T-cell (primary cell): ENCODE results near the gene ZNF827. TPM values are rescaled to one million over a fixed set of nuclear protein-coding genes. Genes with fewer than 3 reads are reported as not detected.

Experiments used
- ATAC-seq, 4 experiments: fragments of 200-7000 bp in 3 of 4; fragments of 150-1000 bp in 1 of 4; cut with Tn5 transposase; replicated peaks in 1 of 4; 1 replicate in 3 of 4; 2 replicates in 1 of 4; pipeline ENCODE4 v1.10.0; 2021; ENCODE audit warnings: moderate library complexity in 3 of 4, mild to moderate bottlenecking in 2 of 4, moderate number of reproducible peaks in 1 of 4
- CTCF ChIA-PET, 2 donors: fragments of 300-600 bp; sonication (Branson Sonifier 250); formaldehyde crosslinking; loops; one replicate each; lab custom pipeline; 2022; ENCODE audit warnings: antibody characterized with exemption in 2 of 2; lab: Charles Lee
- POLR2A ChIA-PET, 2 donors: fragments of 300-600 bp; sonication (Branson Sonifier 250); formaldehyde crosslinking; loops; one replicate each; lab custom pipeline; 2022; ENCODE audit warnings: antibody characterized with exemption in 2 of 2; lab: Charles Lee
- DNase-seq, 35 experiments: peaks; one replicate each; pipeline versions ENCODE4 v3.0.0 to v3.0.0-alpha.2; 2013 to 2023
- H3K27ac ChIP-seq: one replicate; pipeline ENCODE4 v1.5.1; 2013; ENCODE audit warnings: low read length
- H3K27me3 ChIP-seq, 2 experiments: replicated peaks in 1 of 2; 1 replicate in 1 of 2; 2 replicates in 1 of 2; pipeline versions ENCODE4 v1.6.1 to v1.7.0; 2013; ENCODE audit warnings: low read length in 1 of 2, mixed read lengths in 1 of 2; ENCODE audit not compliant: control insufficient read depth in 2 of 2, insufficient read depth in 2 of 2; ENCODE audit errors: extremely low read depth in 1 of 2
- H3K36me3 ChIP-seq, 2 donors: 1 replicate in 1 of 2; 2 replicates in 1 of 2; pipeline versions ENCODE4 v1.6.1 to v1.7.0; 2013; ENCODE audit warnings: low read length in 1 of 2; ENCODE audit not compliant: control insufficient read depth in 2 of 2, insufficient read depth in 1 of 2; ENCODE audit errors: extremely low read depth in 1 of 2
- H3K4me1 ChIP-seq, 2 experiments: 1 replicate in 1 of 2; 2 replicates in 1 of 2; pipeline versions ENCODE4 v1.6.1 to v1.7.0; 2013; ENCODE audit warnings: low read length in 2 of 2, mixed read lengths in 1 of 2; ENCODE audit not compliant: insufficient read depth in 2 of 2, control insufficient read depth in 1 of 2; ENCODE audit errors: extremely low read depth in 1 of 2
- H3K4me3 ChIP-seq, 2 donors: 1 replicate in 1 of 2; 2 replicates in 1 of 2; pipeline versions ENCODE4 v1.5.1 to v1.7.0; 2013; ENCODE audit warnings: mild to moderate bottlenecking in 2 of 2, low read length in 1 of 2, moderate library complexity in 1 of 2; ENCODE audit not compliant: control insufficient read depth in 1 of 2; ENCODE audit errors: extremely low read depth in 1 of 2
- H3K9me3 ChIP-seq: 2 replicates; pipeline ENCODE4 v1.7.0; 2013
- H3K27ac Mint-ChIP-seq, 2 donors: one replicate each; pipeline ENCODE4 v1.8.0; 2020 to 2021; ENCODE audit warnings: mild to moderate bottlenecking in 2 of 2, mixed read lengths in 2 of 2
- H3K27me3 Mint-ChIP-seq, 2 donors: one replicate each; pipeline ENCODE4 v1.8.0; 2021 to 2022; ENCODE audit warnings: mixed read lengths in 2 of 2
- H3K36me3 Mint-ChIP-seq: one replicate; pipeline ENCODE4 v1.8.0; 2021; ENCODE audit warnings: mixed read lengths
- H3K4me1 Mint-ChIP-seq, 3 donors: one replicate each; pipeline ENCODE4 v1.8.0; 2020 to 2022; ENCODE audit warnings: mixed read lengths in 3 of 3, mild to moderate bottlenecking in 1 of 3
- H3K4me3 Mint-ChIP-seq, 3 donors: one replicate each; pipeline ENCODE4 v1.8.0; 2020 to 2022; ENCODE audit warnings: mild to moderate bottlenecking in 3 of 3, mixed read lengths in 3 of 3, moderate library complexity in 3 of 3
- H3K9me3 Mint-ChIP-seq, 3 donors: one replicate each; pipeline ENCODE4 v1.8.0; 2020 to 2022; ENCODE audit warnings: mixed read lengths in 3 of 3
- WGBS: methylation state at CpG from one replicate; pipeline ENCODE4 v1.1.5; 2013; ENCODE audit warnings: missing lambda C conversion rate; ENCODE audit not compliant: insufficient coverage; 5-methylcytosine and 5-hydroxymethylcytosine counted together
- total RNA-seq, 35 experiments: library from RNA in 6 of 35; stranded (reverse) in 6 of 35; fragments of 120-200 nt in 1 of 35; gene quantifications; one replicate each; pipeline versions ENCODE4 v1.2.1 to v1.2.4 and lab custom pipeline; 2013 to 2026

ZNF827 gene
- total RNA-seq, 5 donors from 2014 or later (not counting 1 experiment from before 2014, with no cell fraction given) = 17.3 to 24.8 (median 18.5) TPM

DNA sequence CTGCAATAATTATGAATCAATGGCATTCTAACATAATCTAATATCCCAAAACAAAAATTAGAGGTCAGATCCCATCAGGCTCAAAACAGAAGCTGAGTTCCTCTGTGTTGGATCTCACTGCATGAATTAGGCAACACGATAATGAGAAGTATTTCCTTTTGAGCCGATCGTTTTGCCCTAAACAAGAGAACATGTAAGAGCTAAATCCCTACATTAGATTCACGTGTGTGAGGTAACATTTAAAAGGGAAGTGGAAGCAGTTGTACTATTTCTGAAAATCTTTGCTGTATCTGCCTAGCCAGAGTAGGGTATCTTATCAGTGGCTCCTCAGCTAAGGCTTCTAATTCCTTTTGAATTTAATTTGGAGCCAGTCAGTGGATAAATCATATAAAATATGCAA, 143.1 kb downstream of the ZNF827 start:
- Histone ChIP-seq H3K27ac (no peak overlapping the region), H3K27me3 (no peaks in the 10 kb centered on the region), H3K4me3 (no peak overlapping the region), H3K4me1 (no peaks in the 10 kb centered on the region), H3K36me3 (no peaks in the 10 kb centered on the region), H3K9me3 (no peaks in the 10 kb centered on the region)
- ATAC-seq (no peak), DNase-seq (no peak)
- CTCF ChIA-PET = interaction anchor here in 1 of 2 donors (0.8 kb wide), 1 partner anchor 49 kb away, joined by 3 read pairs; no protein-coding TSS in a partner anchor
- POLR2A ChIA-PET = no interaction called here
- Mint-ChIP-seq H3K4me3 (no peak overlapping the region), H3K27ac (no peak overlapping the region), H3K4me1 (peaks cover 0 to 1% (median 0%) of the 10 kb centered on the region in 3 donors), H3K27me3 (no peaks in the 10 kb centered on the region), H3K36me3 (peaks cover 49% of the 10 kb centered on the region), H3K9me3 (no peaks in the 10 kb centered on the region)
- no CpG with 5 or more reads among the region's 4 CpGs for WGBS

DNA sequence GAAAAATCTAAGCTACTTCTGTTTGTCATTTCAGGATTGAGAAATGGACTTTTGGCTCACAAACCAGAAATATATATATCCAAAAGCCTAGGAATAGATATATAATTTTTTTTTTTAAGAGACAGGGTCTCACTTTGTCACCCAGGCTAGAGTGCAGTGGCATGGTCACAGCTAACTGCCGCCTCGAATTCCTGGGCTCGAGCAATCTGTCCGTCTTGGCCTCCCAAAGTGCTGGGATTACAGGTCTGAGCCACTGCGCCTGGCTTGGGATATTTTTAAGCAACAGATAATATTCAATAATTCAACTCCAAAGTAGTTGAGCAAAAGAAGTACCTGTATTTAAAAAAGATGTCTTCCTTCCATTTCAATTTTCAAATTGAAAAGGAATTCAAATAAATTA, 146.2 kb downstream of the ZNF827 start:
- ChIA-PET POLR2A (no interaction called here), CTCF (no interaction called here)
- H3K36me3 ChIP-seq = no peaks in the 10 kb centered on the region
- no peaks in the 10 kb centered on the region for H3K4me1 ChIP-seq
- ATAC-seq (no peak), DNase-seq (no peak)
- H3K9me3 ChIP-seq = no peaks in the 10 kb centered on the region
- WGBS = 100% methylated on average over 1 of the region's 5 CpGs
- Mint-ChIP-seq H3K4me3 (no peak overlapping the region), H3K36me3 (peaks cover 41% of the 10 kb centered on the region), H3K4me1 (no peaks in the 10 kb centered on the region), H3K9me3 (no peaks in the 10 kb centered on the region), H3K27me3 (no peaks in the 10 kb centered on the region), H3K27ac (no peak overlapping the region)
- H3K4me3 ChIP-seq = no peak overlapping the region
- H3K27me3 ChIP-seq = no peaks in the 10 kb centered on the region
- H3K27ac ChIP-seq = no peak overlapping the region

DNA sequence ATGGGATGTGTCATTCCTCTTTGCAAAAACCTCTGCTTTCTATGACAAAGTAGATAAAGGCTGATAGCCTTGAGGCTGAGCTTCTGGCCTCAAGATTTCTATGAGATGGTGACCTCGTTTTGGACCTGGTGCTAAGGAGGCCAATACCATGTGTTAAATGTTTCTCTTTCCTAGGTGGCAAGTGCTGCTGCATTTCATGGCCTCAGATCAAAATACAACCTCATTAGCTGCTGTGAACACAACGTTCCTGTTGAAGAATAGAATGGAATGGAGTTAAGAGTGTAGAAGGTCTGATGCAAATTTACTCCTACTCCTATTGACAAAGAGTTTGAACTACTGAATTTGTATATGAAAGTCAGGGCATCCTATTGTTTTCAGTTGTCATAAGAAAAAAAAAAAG, 146.6 kb downstream of the ZNF827 start:
- DNase-seq (no peak), ATAC-seq (no peak)
- no peaks in the 10 kb centered on the region for H3K27me3 Mint-ChIP-seq
- peaks cover 0 to 3% of the 10 kb centered on the region in 2 donors for H3K36me3 ChIP-seq
- no peaks in the 10 kb centered on the region for H3K9me3 ChIP-seq
- no peaks in the 10 kb centered on the region for H3K27me3 ChIP-seq
- WGBS = 80% methylated on average over 1 of the region's 2 CpGs
- H3K4me1 ChIP-seq = no peaks in the 10 kb centered on the region
- no peak overlapping the region for H3K27ac ChIP-seq
- H3K4me1 Mint-ChIP-seq = no peaks in the 10 kb centered on the region
- ChIA-PET CTCF (no interaction called here), POLR2A (no interaction called here)
- H3K4me3 Mint-ChIP-seq = no peak overlapping the region
- no peak overlapping the region for H3K4me3 ChIP-seq
- H3K36me3 Mint-ChIP-seq = peaks cover 41% of the 10 kb centered on the region
- no peak overlapping the region for H3K27ac Mint-ChIP-seq
- H3K9me3 Mint-ChIP-seq = no peaks in the 10 kb centered on the region

DNA sequence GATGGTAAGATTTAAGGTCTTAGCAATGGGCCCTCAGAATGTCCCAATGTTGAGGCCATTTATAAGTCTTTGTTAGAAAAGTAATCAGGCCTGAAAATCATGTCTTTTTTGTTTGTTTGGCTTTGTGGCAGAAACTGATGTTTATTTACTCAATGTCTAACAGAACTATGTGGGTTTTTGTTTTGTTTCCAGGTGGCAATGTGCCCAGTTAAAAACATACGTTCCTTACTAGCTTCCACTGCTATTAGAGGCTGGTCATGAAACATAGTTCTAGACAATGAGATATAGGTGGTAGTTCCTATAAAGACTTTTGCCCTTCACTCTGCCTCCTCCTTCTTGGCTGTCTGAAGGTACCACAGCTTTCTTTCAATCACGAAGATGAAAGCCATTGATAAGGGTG, 149.9 kb downstream of the ZNF827 start:
- Mint-ChIP-seq H3K4me3 (no peak overlapping the region), H3K27me3 (no peaks in the 10 kb centered on the region), H3K27ac (no peak overlapping the region), H3K9me3 (peaks cover 0 to 8% (median 0%) of the 10 kb centered on the region in 3 donors), H3K4me1 (no peaks in the 10 kb centered on the region), H3K36me3 (peaks cover 46% of the 10 kb centered on the region)
- POLR2A ChIA-PET = no interaction called here
- CTCF ChIA-PET = interaction anchor here in 1 of 2 donors (0.8 kb wide), 1 partner anchor 9 kb away, joined by 3 read pairs; no protein-coding TSS in a partner anchor
- ATAC-seq = no peak
- no peaks in the 10 kb centered on the region for H3K4me1 ChIP-seq
- no peaks in the 10 kb centered on the region for H3K27me3 ChIP-seq
- no peak for DNase-seq
- peaks cover 2 to 3% of the 10 kb centered on the region in 2 donors for H3K36me3 ChIP-seq
- H3K27ac ChIP-seq = no peak overlapping the region
- H3K4me3 ChIP-seq = no peak overlapping the region
- WGBS = no CpG with 5 or more reads among the region's 2 CpGs
- no peaks in the 10 kb centered on the region for H3K9me3 ChIP-seq

DNA sequence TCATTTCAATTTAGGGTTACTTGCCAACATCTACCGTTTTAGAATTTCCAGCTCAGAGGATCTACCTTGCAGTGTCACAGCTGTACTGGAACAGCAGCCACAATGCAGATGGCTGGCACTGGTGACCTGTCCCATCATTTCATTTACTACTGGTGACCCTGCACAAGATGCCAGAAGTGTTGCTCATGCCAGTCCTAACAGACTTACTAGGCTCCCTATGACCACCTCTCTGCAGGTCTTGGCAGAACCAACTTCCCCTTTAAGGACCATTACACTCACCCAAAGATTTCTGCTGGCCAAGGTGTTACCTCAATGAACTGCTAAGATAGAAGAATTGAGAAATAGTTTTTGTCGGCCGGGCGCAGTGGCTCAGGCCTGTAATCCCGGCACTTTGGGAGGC, 151.8 kb downstream of the ZNF827 start:
- no peaks in the 10 kb centered on the region for H3K27me3 Mint-ChIP-seq
- H3K9me3 Mint-ChIP-seq = peaks cover 0 to 10% (median 0%) of the 10 kb centered on the region in 3 donors
- no peak overlapping the region for H3K27ac ChIP-seq
- no peaks in the 10 kb centered on the region for H3K9me3 ChIP-seq
- DNase-seq = no peak
- H3K36me3 ChIP-seq = peaks cover 2 to 3% of the 10 kb centered on the region in 2 donors
- no peaks in the 10 kb centered on the region for H3K4me1 Mint-ChIP-seq
- H3K27ac Mint-ChIP-seq = no peak overlapping the region
- H3K4me3 Mint-ChIP-seq = no peak overlapping the region
- H3K4me1 ChIP-seq = no peaks in the 10 kb centered on the region
- no peak for ATAC-seq
- WGBS = 67% methylated on average over 1 of the region's 5 CpGs
- ChIA-PET CTCF (no interaction called here), POLR2A (no interaction called here)
- peaks cover 46% of the 10 kb centered on the region for H3K36me3 Mint-ChIP-seq
- no peak overlapping the region for H3K4me3 ChIP-seq
- no peaks in the 10 kb centered on the region for H3K27me3 ChIP-seq

DNA sequence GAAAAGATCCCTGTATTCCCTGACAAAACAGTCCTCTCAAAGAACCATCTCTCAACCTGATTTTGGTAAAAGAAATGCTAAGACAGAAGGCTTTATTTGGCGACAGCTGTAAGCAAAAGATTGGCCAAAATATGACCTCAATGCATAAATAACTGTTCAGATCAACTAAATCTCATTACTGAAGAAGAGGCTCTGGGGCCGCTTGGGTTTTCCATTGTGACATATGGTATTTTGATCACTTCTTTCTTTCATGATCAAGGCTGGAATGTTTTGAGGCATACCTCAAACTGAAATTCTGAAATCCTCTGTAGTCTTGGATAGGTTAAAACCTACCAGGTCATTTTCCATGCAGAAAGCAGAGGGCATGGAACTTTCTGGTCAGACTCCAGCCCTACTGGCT, 152.4 kb downstream of the ZNF827 start:
- H3K9me3 ChIP-seq = no peaks in the 10 kb centered on the region
- no peak overlapping the region for H3K27ac ChIP-seq
- Mint-ChIP-seq H3K4me1 (no peaks in the 10 kb centered on the region), H3K27ac (no peak overlapping the region), H3K4me3 (no peak overlapping the region), H3K36me3 (peaks cover 51% of the 10 kb centered on the region), H3K27me3 (no peaks in the 10 kb centered on the region), H3K9me3 (peaks cover 0 to 10% (median 0%) of the 10 kb centered on the region in 3 donors)
- H3K4me1 ChIP-seq = no peaks in the 10 kb centered on the region
- CTCF ChIA-PET = no interaction called here
- H3K27me3 ChIP-seq = no peaks in the 10 kb centered on the region
- POLR2A ChIA-PET = no interaction called here
- H3K36me3 ChIP-seq = peaks cover 2 to 3% of the 10 kb centered on the region in 2 donors
- H3K4me3 ChIP-seq = no peak overlapping the region
- DNase-seq (no peak), ATAC-seq (no peak)
- no CpG with 5 or more reads among the region's 2 CpGs for WGBS
